ENCODE results near the gene CTDSPL. TPM values are rescaled to one million over a fixed set of nuclear protein-coding genes. Genes with fewer than 3 reads are reported as not detected.

Gene CTDSPL
- total and polyA plus RNA-seq, 2 of the 13 experiments (the other 11 are each of a cell fraction or from before 2014, with no cell fraction given): 26.1 to 142 TPM

DNA sequence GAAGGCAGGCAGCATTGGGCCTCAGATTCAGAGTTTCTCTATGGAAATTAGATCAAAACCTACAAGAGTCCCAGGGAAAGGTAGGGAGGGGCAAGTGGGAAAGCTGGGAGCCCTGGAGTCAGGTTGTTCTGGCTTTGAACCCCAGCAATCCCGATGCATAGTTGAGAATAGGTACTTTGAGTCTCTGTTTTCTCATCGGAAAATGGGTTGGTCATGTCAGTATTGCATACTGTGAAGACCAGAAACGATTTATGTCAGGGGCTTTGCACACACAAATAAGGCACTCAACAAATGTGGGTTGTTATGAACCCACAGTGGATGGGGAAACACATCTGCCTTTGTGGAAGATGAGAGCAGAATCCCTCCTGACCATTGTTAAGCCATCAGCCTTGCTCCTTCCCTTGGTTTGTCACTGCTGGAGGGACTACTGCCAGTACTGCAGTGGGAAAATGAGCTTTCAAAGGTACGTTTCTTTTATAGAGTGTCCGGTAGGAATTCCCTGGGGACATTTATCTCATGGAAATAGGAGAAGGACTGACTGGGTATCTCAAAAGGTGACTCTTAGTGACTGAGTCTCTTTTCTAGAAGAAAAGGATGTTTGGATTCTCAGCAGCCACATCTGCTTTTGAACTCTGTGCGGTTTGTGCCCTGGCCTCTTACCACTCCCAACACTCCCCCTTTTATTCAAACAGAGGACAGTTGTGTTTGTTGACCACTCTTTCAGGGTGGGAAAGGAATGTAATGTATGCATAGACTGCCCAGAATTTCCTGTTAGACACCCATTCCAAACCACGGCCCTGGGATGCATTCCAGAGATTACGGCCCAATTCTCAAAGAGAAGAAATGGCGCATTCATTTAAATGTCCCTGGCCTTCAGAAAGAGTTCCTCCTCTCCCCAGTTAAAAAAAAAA is 74.3 kb downstream of the CTDSPL start (continued):
- TF ChIP-seq BRF2 (CRISPR knock-in tag; IDR thresholded peaks at IDR 0.05): no peak
- no peak for TF ChIP-seq CBX2 (IDR thresholded peaks at IDR 0.05; ENCODE audit: low read depth, low read length)
- no peak for TF ChIP-seq CBX2 (CRISPR knock-in tag; IDR thresholded peaks at IDR 0.05; ENCODE audit: low read depth)
- TF ChIP-seq, protein P1, sequence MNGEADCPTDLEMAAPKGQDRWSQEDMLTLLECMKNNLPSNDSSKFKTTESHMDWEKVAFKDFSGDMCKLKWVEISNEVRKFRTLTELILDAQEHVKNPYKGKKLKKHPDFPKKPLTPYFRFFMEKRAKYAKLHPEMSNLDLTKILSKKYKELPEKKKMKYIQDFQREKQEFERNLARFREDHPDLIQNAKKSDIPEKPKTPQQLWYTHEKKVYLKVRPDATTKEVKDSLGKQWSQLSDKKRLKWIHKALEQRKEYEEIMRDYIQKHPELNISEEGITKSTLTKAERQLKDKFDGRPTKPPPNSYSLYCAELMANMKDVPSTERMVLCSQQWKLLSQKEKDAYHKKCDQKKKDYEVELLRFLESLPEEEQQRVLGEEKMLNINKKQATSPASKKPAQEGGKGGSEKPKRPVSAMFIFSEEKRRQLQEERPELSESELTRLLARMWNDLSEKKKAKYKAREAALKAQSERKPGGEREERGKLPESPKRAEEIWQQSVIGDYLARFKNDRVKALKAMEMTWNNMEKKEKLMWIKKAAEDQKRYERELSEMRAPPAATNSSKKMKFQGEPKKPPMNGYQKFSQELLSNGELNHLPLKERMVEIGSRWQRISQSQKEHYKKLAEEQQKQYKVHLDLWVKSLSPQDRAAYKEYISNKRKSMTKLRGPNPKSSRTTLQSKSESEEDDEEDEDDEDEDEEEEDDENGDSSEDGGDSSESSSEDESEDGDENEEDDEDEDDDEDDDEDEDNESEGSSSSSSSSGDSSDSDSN (CRISPR knock-in tag; IDR thresholded peaks at IDR 0.05): no peak
- TF ChIP-seq ZNF136 (CRISPR knock-in tag; IDR thresholded peaks at IDR 0.05; ENCODE audit: low read depth): no peak
- no peak for TF ChIP-seq ZNF383 (CRISPR knock-in tag; IDR thresholded peaks at IDR 0.05; ENCODE audit: borderline replicate concordance)
- no peak for TF ChIP-seq STAT6 (CRISPR knock-in tag; IDR thresholded peaks at IDR 0.05; ENCODE audit: borderline replicate concordance)
- TF ChIP-seq, protein P2, sequence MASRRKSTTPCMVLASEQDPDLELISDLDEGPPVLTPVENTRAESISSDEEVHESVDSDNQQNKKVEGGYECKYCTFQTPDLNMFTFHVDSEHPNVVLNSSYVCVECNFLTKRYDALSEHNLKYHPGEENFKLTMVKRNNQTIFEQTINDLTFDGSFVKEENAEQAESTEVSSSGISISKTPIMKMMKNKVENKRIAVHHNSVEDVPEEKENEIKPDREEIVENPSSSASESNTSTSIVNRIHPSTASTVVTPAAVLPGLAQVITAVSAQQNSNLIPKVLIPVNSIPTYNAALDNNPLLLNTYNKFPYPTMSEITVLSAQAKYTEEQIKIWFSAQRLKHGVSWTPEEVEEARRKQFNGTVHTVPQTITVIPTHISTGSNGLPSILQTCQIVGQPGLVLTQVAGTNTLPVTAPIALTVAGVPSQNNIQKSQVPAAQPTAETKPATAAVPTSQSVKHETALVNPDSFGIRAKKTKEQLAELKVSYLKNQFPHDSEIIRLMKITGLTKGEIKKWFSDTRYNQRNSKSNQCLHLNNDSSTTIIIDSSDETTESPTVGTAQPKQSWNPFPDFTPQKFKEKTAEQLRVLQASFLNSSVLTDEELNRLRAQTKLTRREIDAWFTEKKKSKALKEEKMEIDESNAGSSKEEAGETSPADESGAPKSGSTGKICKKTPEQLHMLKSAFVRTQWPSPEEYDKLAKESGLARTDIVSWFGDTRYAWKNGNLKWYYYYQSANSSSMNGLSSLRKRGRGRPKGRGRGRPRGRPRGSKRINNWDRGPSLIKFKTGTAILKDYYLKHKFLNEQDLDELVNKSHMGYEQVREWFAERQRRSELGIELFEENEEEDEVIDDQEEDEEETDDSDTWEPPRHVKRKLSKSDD (CRISPR knock-in tag; IDR thresholded peaks at IDR 0.05; ENCODE audit: low read depth): no peak
- no peak for TF ChIP-seq ADNP (CRISPR knock-in tag; IDR thresholded peaks at IDR 0.05)
- 0 out of 2 replicates have a peak, but pooled peaks have one; percentile 16 for TF ChIP-seq ETV6 (CRISPR knock-in tag; conservative IDR thresholded peaks at IDR 0.05)
- no peak for TF ChIP-seq SMYD3 (CRISPR knock-in tag; IDR thresholded peaks at IDR 0.05)
- no peak for TF ChIP-seq MTA3 (CRISPR knock-in tag; IDR thresholded peaks at IDR 0.05)
- no peak for TF ChIP-seq SNAPC4 (CRISPR knock-in tag; IDR thresholded peaks at IDR 0.05)

Measured in HepG2 (cell line).